ENCODE measurements around the gene KDM6B. TPM values are rescaled to one million over a fixed set of nuclear protein-coding genes. Genes with fewer than 3 reads are reported as not detected.

KDM6B gene
- total and polyA plus RNA-seq, 9 of the 15 experiments (the other 6 are each of a cell fraction or from before 2014, with no cell fraction given) = 0.01 to 22.9 (median 2.2) TPM

DNA sequence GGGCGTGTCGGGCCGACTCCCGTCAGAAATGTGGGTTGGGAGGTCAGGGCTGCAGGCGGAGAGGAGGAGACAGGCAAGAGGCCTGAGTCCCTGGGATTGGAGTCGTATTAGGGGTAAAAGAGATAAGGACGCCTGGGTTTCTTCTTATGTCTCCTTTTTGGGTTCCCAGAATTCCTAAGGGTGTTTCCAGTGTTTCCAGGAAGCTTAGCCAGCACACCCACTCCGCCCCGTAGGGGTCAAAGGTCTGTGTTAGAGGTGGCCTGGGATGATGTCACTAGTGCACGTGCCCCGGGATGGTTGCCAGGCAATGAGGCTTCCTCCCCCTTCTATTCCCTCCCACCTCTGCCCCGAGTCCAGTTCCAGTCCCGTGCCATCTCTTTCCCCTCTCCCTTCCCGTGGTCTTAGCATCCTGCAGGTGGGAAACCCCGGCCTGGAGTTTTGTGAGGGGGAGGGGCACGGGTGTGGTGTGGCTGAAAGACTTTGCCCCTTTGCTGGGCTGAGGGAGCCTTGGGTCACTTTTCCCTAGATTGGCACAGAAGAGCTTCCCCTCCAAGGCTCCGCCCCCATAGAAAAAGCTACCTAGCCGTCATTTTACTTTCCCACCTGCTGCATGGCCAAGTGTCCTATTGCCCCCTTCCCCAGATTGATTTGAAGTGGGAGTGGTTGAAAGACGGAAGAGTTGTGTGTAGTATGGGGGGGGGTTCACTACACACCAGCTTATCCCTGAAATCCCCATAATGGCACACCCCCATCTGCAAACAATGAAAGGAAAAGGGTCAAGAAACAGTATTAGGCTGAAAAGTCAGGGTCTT lies 2.8 kb downstream of the KDM6B start (continued):
- TF ChIP-seq, protein P1, sequence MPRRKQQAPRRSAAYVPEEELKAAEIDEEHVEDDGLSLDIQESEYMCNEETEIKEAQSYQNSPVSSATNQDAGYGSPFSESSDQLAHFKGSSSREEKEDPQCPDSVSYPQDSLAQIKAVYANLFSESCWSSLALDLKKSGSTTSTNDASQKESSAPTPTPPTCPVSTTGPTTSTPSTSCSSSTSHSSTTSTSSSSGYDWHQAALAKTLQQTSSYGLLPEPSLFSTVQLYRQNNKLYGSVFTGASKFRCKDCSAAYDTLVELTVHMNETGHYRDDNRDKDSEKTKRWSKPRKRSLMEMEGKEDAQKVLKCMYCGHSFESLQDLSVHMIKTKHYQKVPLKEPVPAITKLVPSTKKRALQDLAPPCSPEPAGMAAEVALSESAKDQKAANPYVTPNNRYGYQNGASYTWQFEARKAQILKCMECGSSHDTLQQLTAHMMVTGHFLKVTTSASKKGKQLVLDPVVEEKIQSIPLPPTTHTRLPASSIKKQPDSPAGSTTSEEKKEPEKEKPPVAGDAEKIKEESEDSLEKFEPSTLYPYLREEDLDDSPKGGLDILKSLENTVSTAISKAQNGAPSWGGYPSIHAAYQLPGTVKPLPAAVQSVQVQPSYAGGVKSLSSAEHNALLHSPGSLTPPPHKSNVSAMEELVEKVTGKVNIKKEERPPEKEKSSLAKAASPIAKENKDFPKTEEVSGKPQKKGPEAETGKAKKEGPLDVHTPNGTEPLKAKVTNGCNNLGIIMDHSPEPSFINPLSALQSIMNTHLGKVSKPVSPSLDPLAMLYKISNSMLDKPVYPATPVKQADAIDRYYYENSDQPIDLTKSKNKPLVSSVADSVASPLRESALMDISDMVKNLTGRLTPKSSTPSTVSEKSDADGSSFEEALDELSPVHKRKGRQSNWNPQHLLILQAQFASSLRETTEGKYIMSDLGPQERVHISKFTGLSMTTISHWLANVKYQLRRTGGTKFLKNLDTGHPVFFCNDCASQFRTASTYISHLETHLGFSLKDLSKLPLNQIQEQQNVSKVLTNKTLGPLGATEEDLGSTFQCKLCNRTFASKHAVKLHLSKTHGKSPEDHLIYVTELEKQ (CRISPR knock-in tag; IDR thresholded peaks at IDR 0.05) = no peak
- TF ChIP-seq, protein P2, sequence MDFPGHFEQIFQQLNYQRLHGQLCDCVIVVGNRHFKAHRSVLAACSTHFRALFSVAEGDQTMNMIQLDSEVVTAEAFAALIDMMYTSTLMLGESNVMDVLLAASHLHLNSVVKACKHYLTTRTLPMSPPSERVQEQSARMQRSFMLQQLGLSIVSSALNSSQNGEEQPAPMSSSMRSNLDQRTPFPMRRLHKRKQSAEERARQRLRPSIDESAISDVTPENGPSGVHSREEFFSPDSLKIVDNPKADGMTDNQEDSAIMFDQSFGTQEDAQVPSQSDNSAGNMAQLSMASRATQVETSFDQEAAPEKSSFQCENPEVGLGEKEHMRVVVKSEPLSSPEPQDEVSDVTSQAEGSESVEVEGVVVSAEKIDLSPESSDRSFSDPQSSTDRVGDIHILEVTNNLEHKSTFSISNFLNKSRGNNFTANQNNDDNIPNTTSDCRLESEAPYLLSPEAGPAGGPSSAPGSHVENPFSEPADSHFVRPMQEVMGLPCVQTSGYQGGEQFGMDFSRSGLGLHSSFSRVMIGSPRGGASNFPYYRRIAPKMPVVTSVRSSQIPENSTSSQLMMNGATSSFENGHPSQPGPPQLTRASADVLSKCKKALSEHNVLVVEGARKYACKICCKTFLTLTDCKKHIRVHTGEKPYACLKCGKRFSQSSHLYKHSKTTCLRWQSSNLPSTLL (IDR thresholded peaks at IDR 0.05) = no peak
- TF ChIP-seq PML (IDR thresholded peaks at IDR 0.05; ENCODE audit: low read length) (peak; percentile 23; the same call in 1 of the 2 replicates), GATA2 (CRISPR knock-in tag; IDR thresholded peaks at IDR 0.05) (no peak), CCNT2 (IDR thresholded peaks at IDR 0.05; ENCODE audit: borderline replicate concordance, extremely low read depth, insufficient read length, low read depth, low read length) (peak; percentile 22), NFATC3 (IDR thresholded peaks at IDR 0.05) (no peak), KDM1A (IDR thresholded peaks at IDR 0.05) (peak; percentile 61 to 86; a peak in 3 of 4 replicates)
- TF ChIP-seq, protein P3, sequence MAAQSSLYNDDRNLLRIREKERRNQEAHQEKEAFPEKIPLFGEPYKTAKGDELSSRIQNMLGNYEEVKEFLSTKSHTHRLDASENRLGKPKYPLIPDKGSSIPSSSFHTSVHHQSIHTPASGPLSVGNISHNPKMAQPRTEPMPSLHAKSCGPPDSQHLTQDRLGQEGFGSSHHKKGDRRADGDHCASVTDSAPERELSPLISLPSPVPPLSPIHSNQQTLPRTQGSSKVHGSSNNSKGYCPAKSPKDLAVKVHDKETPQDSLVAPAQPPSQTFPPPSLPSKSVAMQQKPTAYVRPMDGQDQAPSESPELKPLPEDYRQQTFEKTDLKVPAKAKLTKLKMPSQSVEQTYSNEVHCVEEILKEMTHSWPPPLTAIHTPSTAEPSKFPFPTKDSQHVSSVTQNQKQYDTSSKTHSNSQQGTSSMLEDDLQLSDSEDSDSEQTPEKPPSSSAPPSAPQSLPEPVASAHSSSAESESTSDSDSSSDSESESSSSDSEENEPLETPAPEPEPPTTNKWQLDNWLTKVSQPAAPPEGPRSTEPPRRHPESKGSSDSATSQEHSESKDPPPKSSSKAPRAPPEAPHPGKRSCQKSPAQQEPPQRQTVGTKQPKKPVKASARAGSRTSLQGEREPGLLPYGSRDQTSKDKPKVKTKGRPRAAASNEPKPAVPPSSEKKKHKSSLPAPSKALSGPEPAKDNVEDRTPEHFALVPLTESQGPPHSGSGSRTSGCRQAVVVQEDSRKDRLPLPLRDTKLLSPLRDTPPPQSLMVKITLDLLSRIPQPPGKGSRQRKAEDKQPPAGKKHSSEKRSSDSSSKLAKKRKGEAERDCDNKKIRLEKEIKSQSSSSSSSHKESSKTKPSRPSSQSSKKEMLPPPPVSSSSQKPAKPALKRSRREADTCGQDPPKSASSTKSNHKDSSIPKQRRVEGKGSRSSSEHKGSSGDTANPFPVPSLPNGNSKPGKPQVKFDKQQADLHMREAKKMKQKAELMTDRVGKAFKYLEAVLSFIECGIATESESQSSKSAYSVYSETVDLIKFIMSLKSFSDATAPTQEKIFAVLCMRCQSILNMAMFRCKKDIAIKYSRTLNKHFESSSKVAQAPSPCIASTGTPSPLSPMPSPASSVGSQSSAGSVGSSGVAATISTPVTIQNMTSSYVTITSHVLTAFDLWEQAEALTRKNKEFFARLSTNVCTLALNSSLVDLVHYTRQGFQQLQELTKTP (IDR thresholded peaks at IDR 0.05; ENCODE audit: low read depth in 1 of 2, partially characterized antibody in 2 of 2) = peak in 1 of 2 experiments; percentile 69
- TF ChIP-seq, protein P4, sequence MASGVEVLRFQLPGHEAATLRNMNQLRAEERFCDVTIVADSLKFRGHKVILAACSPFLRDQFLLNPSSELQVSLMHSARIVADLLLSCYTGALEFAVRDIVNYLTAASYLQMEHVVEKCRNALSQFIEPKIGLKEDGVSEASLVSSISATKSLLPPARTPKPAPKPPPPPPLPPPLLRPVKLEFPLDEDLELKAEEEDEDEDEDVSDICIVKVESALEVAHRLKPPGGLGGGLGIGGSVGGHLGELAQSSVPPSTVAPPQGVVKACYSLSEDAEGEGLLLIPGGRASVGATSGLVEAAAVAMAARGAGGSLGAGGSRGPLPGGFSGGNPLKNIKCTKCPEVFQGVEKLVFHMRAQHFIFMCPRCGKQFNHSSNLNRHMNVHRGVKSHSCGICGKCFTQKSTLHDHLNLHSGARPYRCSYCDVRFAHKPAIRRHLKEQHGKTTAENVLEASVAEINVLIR (CRISPR knock-in tag; IDR thresholded peaks at IDR 0.05) = 0 out of 2 replicates have a peak, but pooled peaks have one; percentile 20

All from K562 (cell line).